Sciatic nerve (tissue), 2 donors: ENCODE results near the gene GAL3ST3. TPM values are rescaled to one million over a fixed set of nuclear protein-coding genes. Genes with fewer than 3 reads are reported as not detected.
"Not testable (repeated sequence)": the region's sequence is repeated elsewhere in the genome, so short reads cannot be mapped to it uniquely, and the experiment has no call there.

ENCODE experiments used
- ATAC-seq: fragments of 200-7000 bp; cut with Tn5 transposase; one replicate; pipeline ENCODE4 v1.9.1; 2020; ENCODE audit warnings: mild to moderate bottlenecking, moderate library complexity
- DNase-seq: peaks from one replicate; pipeline ENCODE4 v3.0.0-alpha.2; 2020; ENCODE audit warnings: low spot score
- intact Hi-C: fragments of 100-400 bp; cut with DNase I; formaldehyde crosslinking; loops from one replicate; pipeline ENCODE4 v1.14.2; 2022
- total RNA-seq: library from RNA; stranded (reverse); fragmentation: NEBNext Ultra II Directional; extraction: Animal tissue kit (Norgen Biotek cat#: 25700); gene quantifications from one replicate; pipeline ENCODE4 v1.2.1, GENCODE V29; 2021
- donor health status: DM: no; HTN: no; CAD: no.
- donor health status: DM: no; HTN: no; CAD: no.

GAL3ST3 gene
- total RNA-seq, 1 donor from 2014 or later: not detected

DNA sequence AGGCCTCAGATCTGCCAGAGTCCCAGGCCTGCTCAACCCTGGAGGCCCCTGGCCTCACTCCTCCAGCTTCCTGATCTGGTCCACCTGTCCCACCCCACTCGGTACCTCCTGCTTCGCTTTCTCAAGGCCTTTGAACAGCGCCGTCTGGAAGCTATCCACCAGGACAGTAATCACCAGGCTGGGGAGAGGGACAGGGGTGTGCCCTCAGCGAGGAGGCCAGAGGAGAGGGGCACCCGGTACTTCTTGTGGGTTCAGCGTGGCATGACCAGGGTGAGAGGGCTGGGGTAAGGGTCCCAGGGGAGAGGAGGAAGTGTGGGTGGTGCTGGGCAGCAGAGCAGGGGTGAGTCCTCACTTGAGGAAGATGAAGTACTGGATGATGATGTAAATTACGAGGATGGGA is 28.7 kb downstream of the GAL3ST3 start:
- ATAC-seq (no peak), DNase-seq (no peak)
- intact Hi-C loops: no loop called here

DNA sequence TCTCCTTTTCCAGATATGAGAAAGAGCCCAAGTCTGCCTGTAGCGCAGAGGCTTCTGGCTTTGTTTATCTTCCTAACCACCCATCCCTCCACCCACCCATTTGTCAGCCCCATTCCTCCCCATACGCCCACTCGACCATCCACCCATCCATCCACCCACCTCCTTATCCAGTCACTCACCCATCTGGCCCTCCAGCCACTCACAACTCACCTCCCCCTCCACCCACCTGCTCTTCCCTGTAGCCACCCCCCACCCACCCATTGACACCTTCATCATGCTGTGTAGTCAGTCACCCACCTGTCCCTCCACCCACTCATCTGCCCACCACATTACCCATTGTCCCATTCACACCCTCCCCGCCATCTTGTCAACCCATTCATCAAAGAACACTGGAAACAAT is 31.6 kb downstream of the GAL3ST3 start:
- DNase-seq: no peak
- no peak for ATAC-seq
- intact Hi-C loops: no loop called here

DNA sequence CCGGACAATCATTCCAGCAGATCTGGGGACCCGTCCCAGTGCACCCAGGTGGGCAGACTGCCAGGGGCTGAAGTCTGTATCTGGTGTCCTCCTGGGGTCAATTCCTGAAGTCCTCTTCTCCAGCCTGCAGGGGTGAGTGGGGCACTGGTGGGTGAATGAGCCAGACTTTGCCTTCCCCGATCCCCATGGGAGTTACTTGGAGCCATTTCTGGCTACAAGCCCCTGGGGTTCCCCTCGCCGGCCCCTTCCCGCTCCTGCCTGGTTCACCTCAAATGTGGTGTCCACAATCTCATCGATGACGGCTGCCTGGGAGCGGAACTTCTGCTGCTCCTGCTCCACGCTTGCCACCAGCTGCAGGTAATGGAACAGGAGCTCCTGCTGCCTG is 32.2 kb downstream of the GAL3ST3 start:
- intact Hi-C loops: no loop called here
- no peak for ATAC-seq
- DNase-seq: no peak

DNA sequence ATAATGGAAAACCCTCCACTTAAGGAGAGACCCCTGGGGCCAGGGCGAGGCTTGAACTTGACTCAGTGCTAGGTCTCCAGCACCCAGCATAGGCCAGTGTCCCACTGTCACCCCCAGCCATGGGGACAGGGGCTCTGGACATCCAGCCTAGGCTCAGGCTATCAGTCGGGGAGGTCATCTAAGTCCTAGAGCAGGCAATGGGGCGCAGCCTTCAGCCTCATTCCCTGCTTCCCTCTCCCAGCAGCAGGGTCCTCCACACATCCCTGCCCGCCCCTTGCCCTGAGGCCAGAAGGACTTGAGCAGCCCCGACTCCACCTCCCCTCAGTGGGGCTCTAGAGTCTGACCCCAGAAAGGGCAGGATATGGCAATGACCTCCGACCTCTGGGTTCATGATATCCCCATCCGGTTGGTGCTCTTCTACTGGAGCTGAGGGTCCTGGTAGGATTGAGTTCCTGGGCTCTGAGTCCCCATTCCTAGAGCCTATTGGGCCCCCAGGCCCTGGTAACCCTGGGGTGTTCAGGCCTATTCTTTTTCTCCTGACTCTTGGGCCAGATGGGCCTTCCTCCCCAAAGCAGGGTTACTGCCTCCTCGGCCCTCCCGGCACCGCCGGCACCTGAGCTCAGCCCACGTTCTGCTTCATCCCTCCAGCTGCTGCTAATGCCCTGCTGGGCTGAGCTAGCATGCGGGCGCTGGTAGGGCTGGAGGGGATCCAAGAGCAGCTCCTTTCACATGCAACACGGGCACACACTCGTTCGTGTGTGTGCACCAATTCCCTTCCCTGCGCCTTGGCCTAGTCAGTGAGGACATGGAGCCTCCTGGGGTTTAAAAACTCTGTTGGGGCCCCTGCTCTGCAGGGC is 32.8 kb downstream of the GAL3ST3 start:
- DNase-seq (no peak), ATAC-seq (no peak)
- intact Hi-C loops: no loop called here

DNA sequence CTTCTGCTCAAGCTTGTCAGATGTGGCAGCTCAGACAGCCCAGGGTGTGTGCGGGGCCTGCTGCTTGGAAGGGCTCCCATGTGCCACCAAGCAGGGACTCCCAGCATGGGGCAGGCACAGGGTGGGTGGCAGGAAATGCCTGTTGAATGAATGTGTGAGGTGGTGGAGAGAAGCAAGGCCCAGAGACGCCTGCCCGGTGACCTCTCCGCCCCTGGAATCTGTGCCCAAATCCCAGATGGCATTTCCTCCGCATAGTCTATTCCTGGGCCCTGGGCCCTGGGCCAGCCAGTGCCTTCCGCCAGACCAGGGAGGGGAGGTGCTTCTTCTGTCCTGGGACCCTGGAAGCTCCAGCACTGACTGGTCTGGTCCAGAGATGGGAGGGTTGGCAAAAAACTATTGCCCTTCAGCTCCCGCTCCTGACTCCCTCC is 33.5 kb downstream of the GAL3ST3 start:
- no peak for DNase-seq
- intact Hi-C loops: no loop called here
- ATAC-seq: no peak

DNA sequence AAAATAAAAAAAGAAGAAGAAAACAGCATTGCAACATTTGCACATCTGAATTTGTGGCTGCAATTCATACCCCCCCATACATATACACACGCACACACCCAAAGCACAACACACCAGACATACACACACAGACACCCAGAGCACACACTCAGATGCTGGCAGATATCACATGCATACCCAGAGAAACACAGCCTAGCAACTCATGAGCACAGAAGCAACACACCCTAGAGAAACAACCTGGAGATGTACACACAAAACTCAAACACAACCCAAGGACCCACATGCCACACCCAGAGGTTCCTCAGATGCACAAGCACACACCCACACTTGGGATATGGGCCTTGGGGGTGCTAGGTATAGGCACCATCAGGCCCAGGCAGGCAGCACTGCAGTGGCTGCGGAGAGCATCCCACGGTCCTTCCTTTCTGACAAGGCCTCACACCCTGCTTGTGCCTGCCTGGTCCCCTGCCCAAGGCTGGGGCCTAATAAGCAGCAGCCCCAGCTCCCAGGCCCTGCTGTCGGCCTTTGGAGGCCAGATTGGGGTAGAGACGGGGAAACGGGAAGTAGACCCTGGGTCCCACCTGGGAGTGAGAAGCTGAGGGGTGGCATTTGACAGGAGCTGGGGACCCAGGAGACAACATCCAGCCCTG is 34.0 kb downstream of the GAL3ST3 start:
- no peak for ATAC-seq
- DNase-seq: no peak
- intact Hi-C loops: no loop called here

DNA sequence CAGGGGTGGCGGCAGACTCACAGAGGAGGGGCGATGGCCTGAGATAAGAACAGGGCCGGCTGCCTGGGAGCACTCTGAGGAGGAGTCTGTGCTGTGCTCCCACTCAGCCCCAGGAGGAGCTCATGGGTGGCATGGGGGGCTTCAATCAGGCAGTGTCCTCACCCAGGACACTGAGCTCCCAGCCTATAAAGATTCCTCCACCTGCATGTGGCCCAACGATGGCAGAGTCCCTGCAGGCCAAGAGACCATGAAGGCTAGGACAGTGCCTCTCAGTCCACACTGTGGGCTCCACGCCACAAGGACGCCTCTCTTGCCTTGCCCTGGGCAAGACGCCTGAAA is 35.2 kb downstream of the GAL3ST3 start:
- intact Hi-C loops: no loop called here
- no peak for ATAC-seq
- DNase-seq: no peak

DNA sequence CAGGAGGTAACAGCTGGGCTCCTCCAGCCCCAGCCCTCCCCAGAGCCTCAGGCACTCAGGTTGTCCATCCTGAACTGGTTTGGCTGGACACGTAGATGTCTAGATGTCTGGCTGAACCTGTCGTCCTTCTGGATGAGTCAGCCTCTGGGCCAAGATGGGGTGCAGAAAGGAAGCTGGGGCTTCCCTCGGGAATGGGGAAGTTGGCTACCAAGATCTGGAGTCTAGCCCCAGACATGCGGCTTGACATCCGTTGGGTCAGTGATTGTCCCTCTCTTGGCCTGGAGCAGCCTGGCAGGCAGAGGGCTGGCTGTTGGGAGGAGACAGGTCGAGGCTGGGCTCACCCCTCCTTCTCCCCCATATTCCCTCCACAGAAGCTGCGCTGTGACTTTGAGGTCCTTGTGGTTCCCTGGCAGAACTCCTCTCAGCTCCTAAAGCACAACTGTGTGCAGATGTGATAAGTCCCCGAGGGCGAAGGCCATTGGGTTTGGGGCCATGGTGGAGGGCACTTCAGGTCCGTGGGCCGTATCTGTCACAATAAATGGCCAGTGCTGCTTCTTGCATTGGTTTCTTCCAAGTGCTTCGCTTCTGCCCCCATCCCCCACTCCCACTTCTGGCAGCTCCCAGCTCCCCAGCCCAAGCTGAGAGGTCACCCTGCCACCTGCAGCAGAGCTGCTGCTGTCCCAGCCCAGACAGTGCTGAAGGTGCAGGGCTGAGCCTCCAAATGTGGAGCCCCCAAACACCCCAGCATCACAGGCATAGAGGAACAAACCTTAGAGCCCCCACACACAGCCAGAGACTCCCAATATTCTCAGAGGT is 35.8 kb downstream of the GAL3ST3 start:
- ATAC-seq (no peak), DNase-seq (no peak)
- intact Hi-C loops: no loop called here

DNA sequence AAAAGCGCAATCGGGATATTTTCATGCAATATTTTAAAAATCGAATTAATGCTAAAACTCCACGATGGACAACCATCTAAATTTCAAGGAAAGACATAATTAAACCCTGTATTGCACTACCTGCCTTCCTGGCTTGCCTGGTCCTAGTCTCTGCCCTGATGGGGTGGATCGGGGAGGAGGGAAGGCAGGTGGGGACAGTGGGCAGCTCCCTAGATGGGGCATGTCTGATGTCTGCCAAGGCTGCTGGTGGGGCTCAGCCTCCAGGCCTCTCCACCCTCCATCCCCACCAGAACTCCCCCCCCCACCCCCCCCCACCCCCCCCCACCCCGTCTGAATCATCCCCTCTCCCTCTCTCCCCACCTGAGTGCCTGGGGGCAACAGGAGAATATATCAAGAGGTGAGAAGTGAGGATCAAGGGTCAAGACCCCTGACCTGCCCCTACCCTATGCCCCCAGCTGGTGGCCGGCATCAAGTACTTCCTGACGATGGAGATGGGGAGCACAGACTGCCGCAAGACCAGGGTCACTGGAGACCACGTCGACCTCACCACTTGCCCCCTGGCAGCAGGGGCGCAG is 36.5 kb downstream of the GAL3ST3 start:
- ATAC-seq (no peak), DNase-seq (no peak)
- intact Hi-C loops: no loop called here

DNA sequence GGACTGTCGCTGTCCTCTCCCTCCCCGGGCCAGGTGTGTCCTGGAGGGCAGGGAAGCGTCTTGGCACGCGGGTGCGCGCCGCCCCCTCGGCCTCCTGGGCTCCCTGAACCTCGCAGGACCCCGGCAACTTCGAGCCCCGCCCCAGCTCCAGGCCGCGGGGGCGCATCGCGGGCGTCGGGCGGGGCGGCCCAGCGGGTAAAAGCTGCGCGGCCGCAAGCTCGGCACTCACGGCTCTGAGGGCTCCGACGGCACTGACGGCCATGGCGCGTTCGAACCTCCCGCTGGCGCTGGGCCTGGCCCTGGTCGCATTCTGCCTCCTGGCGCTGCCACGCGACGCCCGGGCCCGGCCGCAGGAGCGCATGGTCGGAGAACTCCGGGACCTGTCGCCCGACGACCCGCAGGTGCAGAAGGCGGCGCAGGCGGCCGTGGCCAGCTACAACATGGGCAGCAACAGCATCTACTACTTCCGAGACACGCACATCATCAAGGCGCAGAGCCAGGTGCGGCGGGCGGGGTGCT is 37.1 kb downstream of the GAL3ST3 start, which contains the start of gene CST6:
Gene CST6, plus strand, starts transcription at position 224 of the 519 bp plus-strand sequence. Its CDS starts 37 bp downstream, at position 261.
- intact Hi-C loops: no loop called here
- no peak for ATAC-seq
- DNase-seq: no peak

DNA sequence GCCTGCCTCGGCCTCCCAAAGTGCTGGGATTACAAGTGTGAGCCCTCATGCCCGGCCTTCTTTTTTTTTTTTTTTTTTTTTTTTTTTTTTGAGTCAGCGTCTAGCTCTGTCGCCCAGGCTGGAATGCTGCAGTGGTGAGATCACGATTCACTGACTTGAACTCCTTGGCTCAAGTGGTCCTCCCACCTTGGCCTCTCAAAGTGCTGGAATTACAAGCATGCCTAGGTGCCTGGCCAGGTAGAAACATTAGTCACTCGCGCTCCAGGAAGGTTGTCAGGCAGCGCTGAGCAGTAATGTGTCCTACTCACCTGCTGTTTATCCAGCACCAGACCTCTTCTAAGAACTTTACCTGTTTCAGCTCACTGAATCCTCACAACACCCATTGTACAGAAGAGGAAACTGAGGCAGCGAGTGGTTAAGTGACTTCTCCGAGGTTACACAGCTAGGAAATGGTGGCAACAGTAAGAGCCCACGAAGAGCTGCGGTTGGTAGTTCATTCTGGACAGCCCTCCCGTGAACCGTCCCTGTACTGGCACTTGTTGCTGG is 37.6 kb downstream of the GAL3ST3 start:
- ATAC-seq (no peak), DNase-seq (no peak)
- intact Hi-C loops: no loop called here

DNA sequence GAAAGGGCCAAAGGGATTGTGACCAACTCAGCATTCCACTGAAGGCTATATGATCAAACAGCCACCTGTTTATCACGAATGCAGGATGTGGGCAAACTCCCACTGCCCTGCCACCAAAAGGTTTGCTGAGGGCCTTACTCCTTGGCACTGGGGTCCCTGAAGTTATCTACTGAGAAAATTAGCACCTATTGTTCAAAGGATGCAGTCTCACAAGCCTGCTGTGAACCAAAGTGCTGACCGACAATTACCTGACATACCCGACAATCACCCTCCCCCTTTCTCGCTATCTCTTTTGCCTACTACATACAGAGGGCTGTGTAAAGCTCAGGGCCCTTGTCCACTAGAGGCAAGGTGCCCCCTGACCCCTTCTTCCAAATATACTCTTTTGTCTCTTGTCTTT is 38.9 kb downstream of the GAL3ST3 start:
- ATAC-seq, intact Hi-C loops, DNase-seq: not testable (repeated sequence)

DNA sequence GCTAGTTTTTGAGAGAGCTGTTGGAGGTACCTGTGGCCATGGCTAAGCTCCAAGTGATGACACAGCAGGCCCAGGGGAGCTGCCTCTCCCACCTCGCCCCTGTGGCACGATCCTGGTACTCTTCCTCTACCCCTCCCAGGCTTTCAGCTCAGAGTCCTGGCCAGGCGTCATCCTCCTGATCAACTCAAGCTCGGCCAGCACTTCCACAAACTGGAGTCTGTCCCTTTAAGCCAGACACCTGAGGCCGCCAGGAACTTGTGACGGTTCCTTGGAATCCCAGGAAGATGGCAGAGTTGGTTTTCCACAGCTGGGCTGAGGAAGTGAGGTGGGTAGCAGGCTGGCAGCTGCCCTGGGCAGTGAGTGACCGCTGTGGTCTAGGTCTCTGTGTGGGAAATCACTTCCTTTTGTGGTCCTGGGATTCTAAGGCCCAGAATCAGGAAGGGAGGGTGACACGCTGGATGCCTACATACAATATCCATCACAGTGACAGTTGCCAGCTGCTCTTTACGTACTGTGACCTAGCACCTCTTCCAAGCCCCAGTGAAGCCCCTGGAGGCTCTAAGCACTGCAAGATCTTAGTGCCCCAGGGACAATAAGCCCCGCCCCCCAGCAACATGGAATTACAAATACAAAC is 40.4 kb downstream of the GAL3ST3 start:
- DNase-seq: no peak
- intact Hi-C loops: no loop called here
- ATAC-seq: no peak

DNA sequence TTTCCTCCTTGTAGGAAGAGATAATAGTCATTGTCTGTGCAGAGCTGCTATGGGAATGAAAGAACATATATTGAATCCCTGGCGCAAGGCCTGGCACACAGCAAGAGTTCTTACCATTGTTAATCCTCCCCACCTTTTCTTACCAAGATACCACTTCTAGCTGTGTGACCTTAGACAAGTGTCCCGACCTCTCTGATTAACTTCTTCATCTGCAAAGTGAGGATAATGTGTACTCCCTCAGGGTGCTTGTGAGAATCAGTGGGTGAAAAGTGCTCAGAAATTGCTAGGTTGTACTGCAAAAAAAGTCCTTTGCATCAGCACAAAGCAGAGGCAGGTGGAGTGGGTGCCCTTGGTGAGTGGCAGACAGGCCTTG is 40.9 kb downstream of the GAL3ST3 start:
- intact Hi-C loops: no loop called here
- no peak for ATAC-seq
- no peak for DNase-seq

DNA sequence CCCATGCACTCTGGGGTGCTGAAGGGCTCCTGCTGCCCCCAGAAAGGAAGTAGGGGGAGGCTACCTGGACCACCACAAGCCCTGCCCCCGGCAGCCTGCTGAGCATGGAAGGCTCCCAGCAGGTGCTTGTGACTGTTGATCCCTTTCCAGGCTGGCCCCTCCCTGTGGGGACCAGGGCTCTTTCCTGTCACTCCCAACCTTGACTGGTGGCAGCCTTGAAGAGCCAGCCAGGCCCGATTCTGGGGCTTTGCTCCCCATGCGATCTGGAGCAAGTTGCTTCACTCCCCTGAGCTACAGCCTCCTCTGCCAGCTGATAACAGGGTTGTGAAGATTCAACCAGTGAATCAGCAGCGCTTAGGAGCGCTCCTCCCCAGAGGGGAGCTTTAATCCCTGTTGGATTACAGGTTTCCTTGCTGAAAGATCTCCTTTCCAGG is 41.7 kb downstream of the GAL3ST3 start:
- intact Hi-C loops: no loop called here
- DNase-seq (no peak), ATAC-seq (no peak)

DNA sequence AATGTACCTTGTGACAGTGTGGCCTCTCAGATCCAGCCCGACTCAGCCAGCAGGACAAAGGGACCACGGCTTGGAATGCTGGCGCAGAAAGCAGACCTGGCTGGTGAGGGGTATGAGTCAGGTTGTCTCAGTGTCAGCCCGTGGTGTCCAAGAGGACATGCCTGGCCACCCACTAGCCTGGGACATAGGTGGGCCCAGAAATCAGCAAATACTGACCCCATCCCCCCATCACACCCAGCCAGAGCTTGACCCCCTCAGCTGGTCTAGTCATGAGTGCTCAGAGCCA is 42.1 kb downstream of the GAL3ST3 start:
- ATAC-seq: no peak
- DNase-seq: no peak
- intact Hi-C loops: no loop called here

DNA sequence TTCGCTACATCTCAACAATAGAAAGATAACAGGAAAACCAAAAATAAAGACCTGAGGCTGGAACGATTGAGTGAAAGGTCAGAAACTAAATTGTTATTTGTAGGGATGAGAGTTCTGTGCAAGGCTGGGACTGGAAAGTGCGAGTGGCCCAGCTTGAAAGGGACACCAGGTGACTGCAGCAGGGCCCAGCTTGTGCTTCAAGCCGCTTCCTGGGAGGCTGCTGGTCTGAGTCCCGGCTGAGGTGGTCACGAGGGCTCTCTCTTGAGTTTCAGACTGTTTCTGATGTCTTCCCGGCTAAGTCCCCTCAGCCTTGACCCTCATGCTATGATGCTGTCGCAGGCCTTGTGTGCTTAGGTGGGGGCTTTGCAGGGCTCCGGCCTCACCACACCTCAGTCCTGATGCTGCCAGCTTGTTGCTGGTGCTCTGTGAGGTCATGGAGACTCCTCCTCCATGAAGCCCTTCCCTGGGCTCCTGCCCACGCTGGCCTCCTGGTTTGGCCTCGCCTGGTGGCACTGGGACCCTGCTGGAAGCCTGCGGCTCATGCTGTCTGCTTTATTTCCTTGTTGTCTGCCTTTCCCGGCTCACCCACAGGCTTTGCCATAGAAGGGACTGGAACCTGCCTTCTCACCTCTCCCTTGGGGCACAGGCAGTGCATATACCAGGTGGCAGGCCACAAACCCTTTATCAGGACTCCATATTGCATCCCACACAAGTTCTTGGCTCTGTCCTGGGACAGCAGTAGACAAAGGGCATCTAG is 42.6 kb downstream of the GAL3ST3 start:
- DNase-seq: no peak
- intact Hi-C loops: no loop called here

DNA sequence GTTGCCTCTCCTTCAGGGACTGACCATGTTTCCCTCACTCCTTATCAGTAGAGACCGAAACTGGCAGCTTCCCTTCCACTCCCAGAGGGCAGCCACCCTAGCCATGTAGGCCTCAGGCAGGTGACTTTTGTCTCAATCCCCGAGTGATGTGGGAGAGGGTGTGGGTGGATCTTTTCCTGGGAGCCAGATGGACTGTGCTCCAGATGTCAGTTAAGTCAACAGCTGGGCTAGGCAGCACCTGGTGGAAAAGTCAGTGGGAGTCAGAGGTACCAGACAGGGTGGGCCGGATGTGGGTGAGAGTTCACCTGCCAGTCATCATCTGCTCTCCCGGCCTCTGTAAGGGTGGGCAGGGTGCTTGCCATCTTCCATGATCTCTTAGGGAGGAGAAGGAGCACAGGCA is 44.8 kb downstream of the GAL3ST3 start:
- intact Hi-C loops: no loop called here
- DNase-seq (no peak), ATAC-seq (no peak)

More for the DNA sequence above, 42.6 kb downstream of the GAL3ST3 start:
- no peak for ATAC-seq
